Neural progenitor cell (in vitro differentiated cells): ENCODE results near the gene AHR. TPM values are rescaled to one million over a fixed set of nuclear protein-coding genes. Genes with fewer than 3 reads are reported as not detected.

Source experiments
- DNase-seq: peaks from one replicate; pipeline ENCODE4 v3.0.0-alpha.2; 2016; ENCODE audit warnings: low spot score
- H2AFZ ChIP-seq: fragments of 200-600 bp; sonication (generic); replicated peaks from 2 replicates; pipeline ENCODE4 v1.6.1; 2016; ENCODE audit warnings: antibody characterized with exemption
- H3F3A ChIP-seq: fragments of 200-600 bp; sonication (generic); 2 replicates; pipeline ENCODE4 v1.6.1; 2016; ENCODE audit warnings: antibody characterized with exemption, low read depth
- H3K27ac ChIP-seq: fragments of 200-600 bp; sonication (generic); 2 replicates; pipeline ENCODE4 v1.5.1; 2016; ENCODE audit warnings: mild to moderate bottlenecking
- H3K27me3 ChIP-seq: fragments of 200-600 bp; sonication (generic); 2 replicates; pipeline ENCODE4 v1.6.1; 2016; ENCODE audit warnings: mild to moderate bottlenecking, moderate library complexity
- H3K36me3 ChIP-seq: fragments of 200-600 bp; sonication (generic); 2 replicates; pipeline ENCODE4 v1.5.1; 2016
- H3K4me1 ChIP-seq: fragments of 200-600 bp; sonication (generic); 2 replicates; pipeline ENCODE4 v1.6.1; 2016; ENCODE audit warnings: mixed run types
- H3K4me2 ChIP-seq: fragments of 200-600 bp; sonication (generic); 2 replicates; pipeline ENCODE4 v1.6.1; 2016
- H3K4me3 ChIP-seq: fragments of 200-600 bp; sonication (generic); 2 replicates; pipeline ENCODE4 v1.5.1; 2016
- H3K79me2 ChIP-seq: fragments of 200-600 bp; sonication (generic); 2 replicates; pipeline ENCODE4 v1.6.1; 2016; ENCODE audit warnings: low read depth
- H3K9ac ChIP-seq: fragments of 200-600 bp; sonication (generic); 2 replicates; pipeline ENCODE4 v1.6.1; 2016
- H3K9me3 ChIP-seq: fragments of 200-600 bp; sonication (generic); 2 replicates; pipeline ENCODE4 v1.5.1; 2016; ENCODE audit warnings: low read depth
- H4K20me1 ChIP-seq: fragments of 200-600 bp; sonication (generic); 2 replicates; pipeline ENCODE4 v1.6.1; 2016; ENCODE audit warnings: low read depth
- H3K27ac Mint-ChIP-seq: 3 replicates; pipeline ENCODE4 v1.8.0; 2021; ENCODE audit warnings: mixed read lengths
- H3K27me3 Mint-ChIP-seq: 2 replicates; pipeline ENCODE4 v1.8.0; 2022; ENCODE audit warnings: low read depth, mild to moderate bottlenecking, inconsistent platforms, moderate library complexity, mixed read lengths; ENCODE audit not compliant: insufficient read depth
- H3K36me3 Mint-ChIP-seq: 3 replicates; pipeline ENCODE4 v1.8.0; 2021; ENCODE audit warnings: mixed read lengths
- H3K4me1 Mint-ChIP-seq: 3 replicates; pipeline ENCODE4 v1.8.0; 2021; ENCODE audit warnings: mixed read lengths
- H3K4me3 Mint-ChIP-seq: 3 replicates; pipeline ENCODE4 v1.8.0; 2021; ENCODE audit warnings: mild to moderate bottlenecking, moderate library complexity, mixed read lengths
- H3K9me3 Mint-ChIP-seq: 3 replicates; pipeline ENCODE4 v1.8.0; 2020; ENCODE audit warnings: mixed read lengths
- EZH2 ChIP-seq: fragments of 200-600 bp; sonication (generic); IDR thresholded peaks from 2 replicates; pipeline ENCODE4 v1.6.1; 2017; ENCODE audit warnings: antibody characterized with exemption, mild to moderate bottlenecking, moderate library complexity
- EZH2phosphoT487 ChIP-seq: fragments of 200-600 bp; sonication (generic); IDR thresholded peaks from 2 replicates; pipeline ENCODE4 v1.6.1; 2017; ENCODE audit warnings: antibody characterized with exemption
- total RNA-seq: library from RNA; depleted of rRNA; stranded (reverse); fragments of >200 nt; gene quantifications from 2 replicates; pipeline ENCODE4 v1.2.3, GENCODE V29; 2015; ENCODE audit warnings: low replicate concordance
- TF ChIP-seq, protein P1 (sequence below): fragments of 200-600 bp; sonication (generic); IDR thresholded peaks from 2 replicates; pipeline ENCODE4 v1.5.1; 2017; ENCODE audit warnings: antibody characterized with exemption, mild to moderate bottlenecking

Gene AHR
- total RNA-seq, 1 donor from 2014 or later, result 5.7 TPM

DNA sequence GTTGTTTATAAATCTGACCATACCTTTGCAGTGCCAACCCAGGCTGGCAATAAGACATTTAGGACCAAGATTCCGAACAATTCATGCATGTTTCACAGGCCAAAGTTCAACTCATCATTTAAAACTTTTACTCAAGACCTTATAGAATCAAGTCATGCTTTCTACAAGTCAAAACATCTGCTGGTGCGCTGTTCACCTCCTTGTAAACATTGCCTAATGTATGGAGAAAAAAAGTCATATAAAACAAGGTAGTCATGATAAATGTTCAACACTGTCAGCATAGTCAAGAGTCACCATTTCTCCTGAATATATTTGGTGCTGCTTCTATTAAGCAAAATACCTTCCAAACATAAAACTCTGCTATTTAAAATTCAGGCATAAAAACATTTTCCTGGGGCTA is 42.1 kb upstream of the AHR start:
- H3F3A ChIP-seq, result no peaks in the 10 kb centered on the region
- H3K79me2 ChIP-seq, result no peaks in the 10 kb centered on the region
- no peak overlapping the region for H3K27ac ChIP-seq
- H3K9me3 ChIP-seq, result no peaks in the 10 kb centered on the region
- no peaks in the 10 kb centered on the region for H3K4me1 ChIP-seq
- TF ChIP-seq, protein P1, sequence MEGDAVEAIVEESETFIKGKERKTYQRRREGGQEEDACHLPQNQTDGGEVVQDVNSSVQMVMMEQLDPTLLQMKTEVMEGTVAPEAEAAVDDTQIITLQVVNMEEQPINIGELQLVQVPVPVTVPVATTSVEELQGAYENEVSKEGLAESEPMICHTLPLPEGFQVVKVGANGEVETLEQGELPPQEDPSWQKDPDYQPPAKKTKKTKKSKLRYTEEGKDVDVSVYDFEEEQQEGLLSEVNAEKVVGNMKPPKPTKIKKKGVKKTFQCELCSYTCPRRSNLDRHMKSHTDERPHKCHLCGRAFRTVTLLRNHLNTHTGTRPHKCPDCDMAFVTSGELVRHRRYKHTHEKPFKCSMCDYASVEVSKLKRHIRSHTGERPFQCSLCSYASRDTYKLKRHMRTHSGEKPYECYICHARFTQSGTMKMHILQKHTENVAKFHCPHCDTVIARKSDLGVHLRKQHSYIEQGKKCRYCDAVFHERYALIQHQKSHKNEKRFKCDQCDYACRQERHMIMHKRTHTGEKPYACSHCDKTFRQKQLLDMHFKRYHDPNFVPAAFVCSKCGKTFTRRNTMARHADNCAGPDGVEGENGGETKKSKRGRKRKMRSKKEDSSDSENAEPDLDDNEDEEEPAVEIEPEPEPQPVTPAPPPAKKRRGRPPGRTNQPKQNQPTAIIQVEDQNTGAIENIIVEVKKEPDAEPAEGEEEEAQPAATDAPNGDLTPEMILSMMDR, result no peak
- TF ChIP-seq EZH2phosphoT487, result no peak
- TF ChIP-seq EZH2, result no peak
- H2AFZ ChIP-seq, result no peak overlapping the region
- no peaks in the 10 kb centered on the region for H4K20me1 ChIP-seq
- H3K9me3 Mint-ChIP-seq, result no peaks in the 10 kb centered on the region
- H3K4me3 Mint-ChIP-seq, result no peak overlapping the region
- no peak overlapping the region for H3K27ac Mint-ChIP-seq
- DNase-seq, result no peak
- H3K4me3 ChIP-seq, result no peak overlapping the region
- H3K27me3 ChIP-seq, result no peaks in the 10 kb centered on the region
- H3K4me2 ChIP-seq, result no peak overlapping the region
- no peaks in the 10 kb centered on the region for H3K27me3 Mint-ChIP-seq
- no peaks in the 10 kb centered on the region for H3K36me3 ChIP-seq
- no peaks in the 10 kb centered on the region for H3K36me3 Mint-ChIP-seq
- H3K9ac ChIP-seq, result no peak overlapping the region
- no peaks in the 10 kb centered on the region for H3K4me1 Mint-ChIP-seq

DNA sequence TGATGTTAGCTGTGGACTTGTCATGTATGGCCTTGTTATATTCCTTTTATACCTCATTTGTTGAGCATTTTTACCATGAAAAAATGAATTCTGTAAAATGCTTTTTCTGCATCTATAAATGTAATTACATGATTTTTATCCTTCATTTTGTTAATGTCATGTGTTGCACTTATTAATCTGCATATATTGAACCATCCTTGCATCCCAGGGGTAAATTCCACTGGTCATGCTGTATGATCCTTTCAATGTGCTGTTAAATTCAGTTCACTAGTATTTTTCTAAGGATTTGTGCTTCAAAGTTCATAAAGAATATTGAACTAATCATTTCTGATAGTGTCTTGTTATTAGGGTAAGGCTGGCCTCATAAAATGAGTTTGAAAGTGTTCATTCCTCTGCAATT is 31.9 kb upstream of the AHR start:
- H3K9me3 Mint-ChIP-seq, result peaks cover 34% of the 10 kb centered on the region
- H3K27ac Mint-ChIP-seq, result no peak overlapping the region
- Histone ChIP-seq H3K9me3 (peaks cover 22% of the 10 kb centered on the region), H3K9ac (no peak overlapping the region), H3K27me3 (no peaks in the 10 kb centered on the region), H3F3A (no peaks in the 10 kb centered on the region), H3K27ac (no peak overlapping the region), H3K36me3 (no peaks in the 10 kb centered on the region), H2AFZ (no peak overlapping the region), H3K4me1 (no peaks in the 10 kb centered on the region), H3K79me2 (no peaks in the 10 kb centered on the region), H3K4me2 (no peak overlapping the region), H4K20me1 (no peaks in the 10 kb centered on the region), H3K4me3 (no peak overlapping the region)
- H3K4me3 Mint-ChIP-seq, result no peak overlapping the region
- peaks cover 2% of the 10 kb centered on the region for H3K27me3 Mint-ChIP-seq
- no peaks in the 10 kb centered on the region for H3K4me1 Mint-ChIP-seq
- TF ChIP-seq EZH2 (no peak), EZH2phosphoT487 (no peak)
- TF ChIP-seq, protein P1, result no peak
- DNase-seq, result no peak
- no peaks in the 10 kb centered on the region for H3K36me3 Mint-ChIP-seq

DNA sequence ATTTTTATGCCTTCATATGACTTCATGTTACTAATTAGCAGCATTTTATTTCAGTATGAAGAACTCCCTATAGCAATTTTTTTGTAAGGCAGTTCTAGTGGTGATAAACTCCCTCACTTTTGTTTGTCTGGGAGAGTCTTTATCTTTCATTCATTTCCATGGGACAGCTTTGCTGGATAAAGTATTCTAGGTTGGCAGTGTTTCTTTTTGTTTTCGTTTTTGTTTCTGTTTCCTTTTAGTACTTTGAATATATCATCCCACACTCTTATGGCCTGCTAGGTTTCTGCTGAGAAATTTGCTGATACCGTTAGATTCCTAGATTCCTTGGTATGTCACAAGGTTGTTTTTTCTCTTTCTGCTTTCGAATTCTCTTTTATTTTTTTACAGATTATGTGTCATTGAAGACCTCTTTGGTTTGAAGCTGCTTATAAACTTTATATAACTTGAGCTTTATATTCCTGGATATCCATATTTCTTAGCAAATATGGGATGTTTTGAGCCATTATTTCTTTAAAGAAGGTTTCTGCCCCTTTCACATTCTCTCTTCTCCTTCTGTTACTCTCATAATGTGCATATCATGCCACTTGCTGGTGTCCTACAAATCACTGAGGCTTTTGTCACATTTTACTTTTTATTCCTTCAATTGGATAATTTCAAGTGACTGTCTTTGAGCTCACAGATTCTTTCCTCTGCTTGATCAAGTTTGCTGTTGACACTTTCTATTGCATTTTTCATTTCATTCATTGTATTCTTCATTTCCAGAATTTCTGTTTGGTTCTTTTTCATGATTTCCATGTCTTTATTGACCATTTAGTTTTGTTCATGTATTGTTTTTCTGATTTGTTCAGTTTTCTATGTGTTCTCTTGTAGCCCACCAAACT is 28.9 kb upstream of the AHR start:
- no peak overlapping the region for H3K27ac Mint-ChIP-seq
- H3K9me3 Mint-ChIP-seq, result peaks cover 38% of the 10 kb centered on the region
- H3F3A ChIP-seq, result no peaks in the 10 kb centered on the region
- peaks cover 4% of the 10 kb centered on the region for H3K4me1 Mint-ChIP-seq
- no peaks in the 10 kb centered on the region for H3K36me3 ChIP-seq
- no peak overlapping the region for H3K4me3 Mint-ChIP-seq
- no peaks in the 10 kb centered on the region for H3K27me3 ChIP-seq
- no peaks in the 10 kb centered on the region for H3K36me3 Mint-ChIP-seq
- peaks cover 2% of the 10 kb centered on the region for H3K27me3 Mint-ChIP-seq
- H3K4me3 ChIP-seq, result no peak overlapping the region
- DNase-seq, result no peak
- H2AFZ ChIP-seq, result no peak overlapping the region
- no peaks in the 10 kb centered on the region for H3K79me2 ChIP-seq
- no peak overlapping the region for H3K4me2 ChIP-seq
- TF ChIP-seq EZH2phosphoT487 (no peak), EZH2 (no peak)
- TF ChIP-seq, protein P1, result no peak
- H3K27ac ChIP-seq, result no peak overlapping the region
- H3K9me3 ChIP-seq, result peaks cover 22% of the 10 kb centered on the region
- no peaks in the 10 kb centered on the region for H3K4me1 ChIP-seq
- no peaks in the 10 kb centered on the region for H4K20me1 ChIP-seq
- no peak overlapping the region for H3K9ac ChIP-seq
